PC-9 (cell line): ENCODE data around the gene SIX2.

Source experiments
- CTCF ChIP-seq: fragments of 200-600 bp; sonication (generic); conservative IDR thresholded peaks from 2 replicates; pipeline ENCODE4 v1.6.1; 2017; ENCODE audit warnings: mixed run types, antibody characterized with exemption, mild to moderate bottlenecking, moderate library complexity
- EZH2 ChIP-seq: fragments of 200-600 bp; sonication (generic); IDR thresholded peaks from 2 replicates; pipeline ENCODE4 v1.8.0; 2017; ENCODE audit warnings: antibody characterized with exemption, low read depth

DNA sequence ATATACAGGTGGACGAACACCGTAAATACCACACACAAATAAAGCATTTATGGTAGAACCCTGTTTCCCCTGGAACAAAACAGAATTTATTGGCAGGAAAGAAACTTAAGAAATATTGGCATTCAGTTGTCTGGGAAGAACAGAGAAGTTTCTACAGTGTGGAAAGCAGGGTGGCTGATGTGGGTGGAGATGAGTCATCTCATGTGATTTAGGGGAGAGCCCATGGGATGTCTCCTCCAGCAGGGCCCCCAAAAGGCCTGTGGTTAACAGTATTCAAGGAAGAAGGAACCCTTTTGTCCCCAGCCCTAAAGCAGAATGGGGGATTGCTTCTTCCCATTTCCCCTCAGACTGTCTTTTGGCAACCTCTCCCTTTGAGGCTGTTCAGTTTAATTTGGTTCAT is 43.6 kb downstream of the SIX2 start:
- no peak for TF ChIP-seq EZH2
- TF ChIP-seq CTCF: no peak
